Measurements from ENCODE around the gene EBF3.

DNA sequence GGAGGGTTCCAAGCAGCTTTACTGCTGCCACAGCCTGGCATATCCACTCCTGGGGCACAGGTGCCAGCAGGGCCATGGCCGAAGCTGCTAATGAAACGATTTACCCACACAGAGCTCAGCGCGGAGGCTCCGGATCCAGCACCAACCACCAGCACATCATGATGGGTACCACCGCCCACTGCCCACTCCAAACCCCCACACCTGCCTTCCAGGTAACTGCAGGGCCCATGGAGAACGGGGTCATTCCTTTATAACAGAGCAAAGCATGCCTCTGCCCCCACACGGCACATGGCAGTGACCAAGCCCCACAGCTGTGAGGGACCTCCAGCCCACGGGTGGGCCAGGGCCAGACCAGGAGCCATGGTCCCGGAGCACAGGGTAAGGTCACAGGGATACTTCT is 53.2 kb downstream of the EBF3 start:
- TF ChIP-seq, protein P1, sequence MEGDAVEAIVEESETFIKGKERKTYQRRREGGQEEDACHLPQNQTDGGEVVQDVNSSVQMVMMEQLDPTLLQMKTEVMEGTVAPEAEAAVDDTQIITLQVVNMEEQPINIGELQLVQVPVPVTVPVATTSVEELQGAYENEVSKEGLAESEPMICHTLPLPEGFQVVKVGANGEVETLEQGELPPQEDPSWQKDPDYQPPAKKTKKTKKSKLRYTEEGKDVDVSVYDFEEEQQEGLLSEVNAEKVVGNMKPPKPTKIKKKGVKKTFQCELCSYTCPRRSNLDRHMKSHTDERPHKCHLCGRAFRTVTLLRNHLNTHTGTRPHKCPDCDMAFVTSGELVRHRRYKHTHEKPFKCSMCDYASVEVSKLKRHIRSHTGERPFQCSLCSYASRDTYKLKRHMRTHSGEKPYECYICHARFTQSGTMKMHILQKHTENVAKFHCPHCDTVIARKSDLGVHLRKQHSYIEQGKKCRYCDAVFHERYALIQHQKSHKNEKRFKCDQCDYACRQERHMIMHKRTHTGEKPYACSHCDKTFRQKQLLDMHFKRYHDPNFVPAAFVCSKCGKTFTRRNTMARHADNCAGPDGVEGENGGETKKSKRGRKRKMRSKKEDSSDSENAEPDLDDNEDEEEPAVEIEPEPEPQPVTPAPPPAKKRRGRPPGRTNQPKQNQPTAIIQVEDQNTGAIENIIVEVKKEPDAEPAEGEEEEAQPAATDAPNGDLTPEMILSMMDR (IDR thresholded peaks at IDR 0.05), result no peak
- no peak for TF ChIP-seq POLR2A (IDR thresholded peaks at IDR 0.05)
